H1 (cell line): Measurements from ENCODE around the gene PEX26. TPM values are rescaled to one million over a fixed set of nuclear protein-coding genes. Genes with fewer than 3 reads are reported as not detected.
"Not testable (repeated sequence)": the region's sequence is repeated elsewhere in the genome, so short reads cannot be mapped to it uniquely, and the experiment has no call there.

ENCODE experiments used
- CTCF ChIA-PET: fragments of 300-600 bp; sonication (Branson Sonifier 250); formaldehyde crosslinking; loops from one replicate; lab custom pipeline; 2021; ENCODE audit not compliant: partially characterized antibody; lab: Charles Lee
- POLR2A ChIA-PET: fragments of 300-600 bp; sonication (Branson Sonifier 250); formaldehyde crosslinking; loops from one replicate; lab custom pipeline; 2021; ENCODE audit warnings: inconsistent platforms; ENCODE audit not compliant: partially characterized antibody; lab: Charles Lee
- DNase-seq, 2 experiments: peaks; one replicate each; pipeline versions ENCODE4 v3.0.0 to v3.0.0-alpha.2; 2010 to 2022; ENCODE audit warnings: low spot score in 2 of 2, low read depth in 1 of 2, mixed read lengths in 1 of 2
- FAIRE-seq: peaks from 2 replicates; lab custom pipeline; 2011; peaks lifted over from hg19 to GRCh38; lab: Jason Lieb, UNC
- H2AFZ ChIP-seq: 2 replicates; pipeline ENCODE4 v1.8.1; 2012; ENCODE audit warnings: low read length, inconsistent platforms
- H2AK5ac ChIP-seq: 2 replicates; pipeline ENCODE4 v1.6.1; 2013; ENCODE audit warnings: low read depth, low read length
- H2BK120ac ChIP-seq: replicated peaks from 2 replicates; pipeline ENCODE3; 2013; ENCODE audit warnings: low read depth, low read length, inconsistent platforms
- H2BK12ac ChIP-seq: 2 replicates; pipeline ENCODE4 v1.6.1; 2013; ENCODE audit warnings: low read depth, low read length
- H2BK15ac ChIP-seq: 2 replicates; pipeline ENCODE4 v1.6.1; 2013; ENCODE audit warnings: low read length
- H2BK20ac ChIP-seq: 2 replicates; pipeline ENCODE4 v1.6.1; 2013; ENCODE audit warnings: low read length
- H2BK5ac ChIP-seq: 2 replicates; pipeline ENCODE4 v1.6.1; 2013; ENCODE audit warnings: low read depth, low read length
- H3K14ac ChIP-seq: 2 replicates; pipeline ENCODE4 v1.6.1; 2013; ENCODE audit warnings: inconsistent platforms; ENCODE audit not compliant: insufficient read length
- H3K18ac ChIP-seq: 2 replicates; pipeline ENCODE4 v1.6.1; 2013; ENCODE audit warnings: low read length; ENCODE audit errors: extremely low read depth
- H3K23ac ChIP-seq: 2 replicates; pipeline ENCODE4 v1.6.1; 2013; ENCODE audit warnings: inconsistent platforms; ENCODE audit not compliant: insufficient read length
- H3K23me2 ChIP-seq: 2 replicates; pipeline ENCODE4 v1.6.1; 2013; ENCODE audit warnings: low read depth, low read length
- H3K27ac ChIP-seq: 2 replicates; pipeline ENCODE4 v1.6.1; 2011; ENCODE audit warnings: low read depth, low read length, inconsistent platforms
- H3K27me3 ChIP-seq, 4 experiments: replicated peaks in 1 of 4; 1 replicate in 1 of 4; 2 replicates in 3 of 4; pipeline versions ENCODE4 v1.6.1 to v1.8.1; 2011 to 2013; ENCODE audit warnings: low read length in 3 of 4, mild to moderate bottlenecking in 3 of 4, inconsistent platforms in 2 of 4, mixed read lengths in 2 of 4, moderate library complexity in 1 of 4; ENCODE audit not compliant: control insufficient read depth in 3 of 4, insufficient read depth in 3 of 4; ENCODE audit errors: extremely low read depth in 1 of 4
- H3K36me3 ChIP-seq, 4 experiments: 2 replicates each; pipeline versions ENCODE4 v1.6.1 to v1.8.1; 2011 to 2013; ENCODE audit warnings: mild to moderate bottlenecking in 4 of 4, low read length in 3 of 4, moderate library complexity in 2 of 4, control low read depth in 1 of 4, inconsistent platforms in 1 of 4; ENCODE audit not compliant: insufficient read depth in 4 of 4, control insufficient read depth in 2 of 4
- H3K4ac ChIP-seq: replicated peaks from 2 replicates; pipeline ENCODE3; 2013; ENCODE audit warnings: low read length, low read depth, mixed read lengths, inconsistent platforms; ENCODE audit not compliant: insufficient read length
- H3K4me1 ChIP-seq, 4 experiments: replicated peaks in 1 of 4; 1 replicate in 1 of 4; 2 replicates in 3 of 4; pipeline versions ENCODE4 v1.6.1 to v1.8.1; 2011 to 2013; ENCODE audit warnings: low read length in 3 of 4, inconsistent platforms in 2 of 4, mixed read lengths in 1 of 4; ENCODE audit not compliant: insufficient read depth in 4 of 4, control insufficient read depth in 3 of 4
- H3K4me2 ChIP-seq, 2 experiments: 2 replicates each; pipeline versions ENCODE4 v1.6.1 to v1.8.1; 2011 to 2013; ENCODE audit warnings: low read depth in 2 of 2, low read length in 2 of 2, control low read depth in 1 of 2, inconsistent platforms in 1 of 2, mild to moderate bottlenecking in 1 of 2; ENCODE audit not compliant: insufficient read depth in 1 of 2
- H3K4me3 ChIP-seq, 4 experiments: fragments of 200-600, 300-600 bp in 1 of 4; sonication (generic), shearing (Covaris generic), sonication (Bioruptor Twin) in 1 of 4; 2 replicates each; pipeline versions ENCODE4 v1.5.1 to v1.8.1; 2011 to 2016; ENCODE audit warnings: low read length in 4 of 4, low read depth in 3 of 4, control low read depth in 2 of 4, inconsistent platforms in 2 of 4, mild to moderate bottlenecking in 2 of 4, mixed read lengths in 1 of 4, moderate library complexity in 1 of 4; ENCODE audit not compliant: insufficient read depth in 2 of 4; ENCODE audit errors: extremely low read depth in 1 of 4
- H3K56ac ChIP-seq: replicated peaks from 2 replicates; pipeline ENCODE3; 2013; ENCODE audit warnings: low read depth, mild to moderate bottlenecking, mixed read lengths, low read length, inconsistent platforms; ENCODE audit not compliant: insufficient read length
- H3K79me1 ChIP-seq: 2 replicates; pipeline ENCODE4 v1.6.1; 2013; ENCODE audit warnings: low read depth, low read length, control low read depth
- H3K79me2 ChIP-seq, 2 experiments: 2 replicates each; pipeline versions ENCODE4 v1.6.1 to v1.8.1; 2012 to 2013; ENCODE audit warnings: low read length in 2 of 2, mild to moderate bottlenecking in 2 of 2, inconsistent platforms in 1 of 2; ENCODE audit not compliant: insufficient read depth in 2 of 2, control insufficient read depth in 1 of 2
- H3K9ac ChIP-seq, 4 experiments: replicated peaks in 1 of 4; 1 replicate in 1 of 4; 2 replicates in 3 of 4; pipeline versions ENCODE4 v1.6.1 to v1.8.1; 2011 to 2013; ENCODE audit warnings: low read depth in 3 of 4, low read length in 3 of 4, control low read depth in 2 of 4, mild to moderate bottlenecking in 2 of 4, moderate library complexity in 2 of 4, inconsistent platforms in 1 of 4; ENCODE audit errors: extremely low read depth in 1 of 4
- H3K9me3 ChIP-seq, 2 experiments: 2 replicates each; pipeline versions ENCODE4 v1.6.1 to v1.8.1; 2012 to 2013; ENCODE audit warnings: mild to moderate bottlenecking in 2 of 2, moderate library complexity in 2 of 2, control low read depth in 1 of 2, inconsistent platforms in 1 of 2, low read depth in 1 of 2, low read length in 1 of 2, mixed read lengths in 1 of 2; ENCODE audit not compliant: insufficient read depth in 2 of 2
- H4K20me1 ChIP-seq, 2 experiments: replicated peaks in 1 of 2; 2 replicates each; pipeline versions ENCODE3 to v1.8.1; 2011 to 2013; ENCODE audit warnings: inconsistent platforms in 2 of 2, low read length in 2 of 2, mild to moderate bottlenecking in 1 of 2; ENCODE audit not compliant: insufficient read depth in 2 of 2, control insufficient read depth in 1 of 2
- H4K5ac ChIP-seq: 2 replicates; pipeline ENCODE4 v1.6.1; 2013; ENCODE audit warnings: low read length, low read depth, mixed read lengths, inconsistent platforms; ENCODE audit not compliant: insufficient read length
- H4K8ac ChIP-seq: 2 replicates; pipeline ENCODE4 v1.8.0; 2013; ENCODE audit warnings: mild to moderate bottlenecking, moderate library complexity, low read length, inconsistent platforms; ENCODE audit not compliant: insufficient read depth; ENCODE audit errors: extremely low read depth
- H4K91ac ChIP-seq: replicated peaks from 2 replicates; pipeline ENCODE3; 2013; ENCODE audit warnings: low read length, mixed read lengths, inconsistent platforms; ENCODE audit not compliant: insufficient read length
- FOSL1 ChIP-seq: IDR thresholded peaks from 2 replicates; pipeline ENCODE4 v1.6.1; 2011; ENCODE audit warnings: mild to moderate bottlenecking, low read depth, low read length, moderate library complexity; ENCODE audit not compliant: insufficient read depth
- RXRA ChIP-seq: IDR thresholded peaks from 2 replicates; pipeline ENCODE4 v1.6.1; 2011; ENCODE audit warnings: low read depth, mild to moderate bottlenecking, low read length, moderate library complexity; ENCODE audit not compliant: insufficient read depth
- WGBS, 2 experiments: shearing (Covaris generic) in 1 of 2; methylation state at CpG; one replicate each; pipeline versions ENCODE4 v1.1.6 to v1.1.7; 2013 to 2015; ENCODE audit warnings: low lambda C conversion rate in 2 of 2, mixed read lengths in 2 of 2, inconsistent platforms in 1 of 2, low coverage in 1 of 2, missing lambda C conversion rate in 1 of 2; ENCODE audit not compliant: insufficient replicate concordance in 2 of 2, insufficient coverage in 1 of 2, insufficient read length in 1 of 2; ENCODE audit errors: extremely low coverage in 1 of 2, missing lambda C conversion rate in 1 of 2; 5-methylcytosine and 5-hydroxymethylcytosine counted together
- polyA plus RNA-seq, 7 experiments: library from polyadenylated mRNA; depleted of rRNA in 3 of 7; stranded (reverse) in 5 of 7; unstranded in 2 of 7; fragments of >200 nt in 5 of 7; fragments of 200-250 nt in 2 of 7; gene quantifications; 1 replicate in 5 of 7; 2 replicates in 1 of 7; 4 replicates in 1 of 7; pipeline versions ENCODE4 v1.2.1 to v1.2.3, GENCODE V29; 2011 to 2013; ENCODE audit warnings: missing spikeins in 2 of 7, mixed read lengths in 2 of 7
- total RNA-seq: library from RNA; stranded (reverse); fragmentation: NEBNext Ultra II Directional; extraction: Animal tissue kit (Norgen Biotek cat#: 25700); gene quantifications from 2 replicates; pipeline ENCODE4 v1.2.1, GENCODE V29; 2021

The PEX26 gene
- total and polyA plus RNA-seq, 2 of the 8 experiments (the other 6 are each of a cell fraction or from before 2014, with no cell fraction given) = 33.1 to 49.0 TPM

GRCh38 chr22:18136563-18137320 lies 59.0 kb downstream of the PEX26 start (continued):
- no peak for TF ChIP-seq FOSL1
- no peak for TF ChIP-seq RXRA

GRCh38 chr22:18141004-18141403 lies 63.2 kb downstream of the PEX26 start:
- H2BK5ac ChIP-seq, H3K9ac ChIP-seq, H4K5ac ChIP-seq, POLR2A ChIA-PET, H4K8ac ChIP-seq, H3K27me3 ChIP-seq, H2BK120ac ChIP-seq, H3K14ac ChIP-seq, FAIRE-seq, H2BK12ac ChIP-seq, H3K36me3 ChIP-seq, H3K18ac ChIP-seq, H3K4me2 ChIP-seq, H3K4me3 ChIP-seq, DNase-seq, H3K23me2 ChIP-seq, H4K91ac ChIP-seq, H3K9me3 ChIP-seq, H3K79me2 ChIP-seq, H4K20me1 ChIP-seq, H3K56ac ChIP-seq, H2AK5ac ChIP-seq, H3K4me1 ChIP-seq, H3K79me1 ChIP-seq, H3K27ac ChIP-seq, H2AFZ ChIP-seq, H3K4ac ChIP-seq, H2BK15ac ChIP-seq, H2BK20ac ChIP-seq, H3K23ac ChIP-seq: not testable (repeated sequence)
- WGBS, 2 experiments = 95% methylated on average over 6 of the region's 6 CpGs; no CpG with 5 or more reads in 1 of the 2 experiments
- CTCF ChIA-PET = interaction anchor here (1.1 to 1.4 kb wide), 2 partner anchors 8 to 14 kb away, joined by 3 to 4 read pairs; no protein-coding TSS in a partner anchor
